GM21526 (cell line): ENCODE measurements around the gene KRTAP9-4.
"Not testable (repeated sequence)": the region's sequence is repeated elsewhere in the genome, so short reads cannot be mapped to it uniquely, and the experiment has no call there.

Experiments
- ATAC-seq: cut with Tn5 transposase; IDR thresholded peaks from one replicate; pipeline ENCODE4 v1.9.1; 2021; ENCODE audit warnings: moderate library complexity; ENCODE audit not compliant: unreplicated experiment, low FRiP score

Gene KRTAP9-4

DNA sequence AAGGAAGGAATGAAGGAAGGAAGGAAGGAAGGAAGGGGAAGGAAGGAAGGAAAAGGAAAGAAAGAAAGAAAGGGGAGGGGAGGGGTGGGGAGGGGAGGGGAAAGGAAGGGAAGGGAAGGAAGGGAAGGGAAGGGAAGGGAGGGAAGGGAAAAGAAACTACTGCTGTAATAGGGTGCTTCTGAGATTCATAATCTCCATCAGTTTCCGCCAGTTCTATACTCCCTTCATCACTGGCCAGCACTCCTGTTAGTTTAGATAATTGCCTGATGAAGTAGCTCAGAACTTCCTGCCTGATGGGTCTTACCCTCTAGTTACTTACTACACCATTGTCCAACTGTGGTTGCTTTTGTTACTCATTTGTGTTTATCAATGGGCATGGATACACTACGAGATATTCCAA lies 13.7 kb downstream of the KRTAP9-4 start:
- no peak for ATAC-seq

DNA sequence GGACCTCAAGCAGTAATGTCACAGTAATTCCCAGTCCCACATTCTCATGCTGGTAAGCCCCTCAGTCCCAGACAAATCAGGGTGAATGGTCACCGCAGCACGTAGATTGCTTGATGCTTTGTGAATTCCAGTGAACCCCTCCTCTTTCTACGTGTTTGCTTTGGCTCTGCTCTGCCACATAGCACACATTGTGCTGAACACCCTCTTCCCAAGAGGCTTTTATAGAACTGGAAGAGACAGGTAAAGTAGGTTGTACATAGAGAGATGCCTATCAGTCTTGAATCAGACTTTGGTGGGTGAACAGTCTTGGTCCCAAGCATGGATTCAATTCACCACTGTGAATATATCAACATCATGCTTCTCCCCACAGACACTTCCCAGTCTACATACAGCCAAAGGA lies 15.1 kb downstream of the KRTAP9-4 start:
- no peak for ATAC-seq

DNA sequence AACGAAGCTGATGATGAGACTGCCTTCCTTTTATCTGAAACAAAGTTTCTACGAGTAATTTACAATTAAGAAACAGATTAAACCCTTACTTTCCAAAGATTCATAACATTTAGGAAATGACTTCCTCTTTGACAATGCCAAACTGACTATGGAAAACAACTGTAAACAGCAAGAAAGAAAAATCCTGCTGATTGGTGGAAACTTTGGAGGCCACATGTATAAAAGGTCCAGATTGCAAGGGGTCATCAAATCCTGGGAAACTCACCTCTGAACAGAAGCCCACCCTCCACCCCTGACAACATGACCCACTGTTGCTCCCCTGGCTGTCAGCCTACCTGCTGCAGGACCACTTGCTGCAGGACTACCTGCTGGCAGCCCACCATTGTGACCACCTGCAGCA lies 15.6 kb downstream of the KRTAP9-4 start, which contains the start of gene KRTAP9-6:
TSS of gene KRTAP9-6 (plus strand) at position 301 of the 400 bp plus-strand sequence. CDS start at position 301, 0 bp downstream.
- no peak for ATAC-seq

DNA sequence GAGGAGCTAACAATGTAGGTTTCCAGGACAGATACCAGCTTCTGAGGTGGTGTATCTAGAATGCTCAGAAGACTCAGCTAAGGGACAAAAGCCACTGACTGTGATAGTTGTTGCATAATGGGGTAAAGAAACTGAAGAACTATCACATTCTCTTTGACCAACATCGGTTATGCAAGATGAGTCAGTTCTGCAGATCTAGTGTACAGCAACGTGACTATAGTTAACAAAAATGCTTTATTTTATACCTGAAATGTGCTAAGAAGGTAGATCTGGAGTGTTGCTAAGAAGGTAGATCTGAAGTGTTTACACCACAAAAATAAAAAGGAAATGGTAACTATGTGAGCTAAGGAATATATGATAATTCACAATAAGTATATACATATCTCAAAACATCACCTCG lies 18.2 kb downstream of the KRTAP9-4 start:
- no peak for ATAC-seq

DNA sequence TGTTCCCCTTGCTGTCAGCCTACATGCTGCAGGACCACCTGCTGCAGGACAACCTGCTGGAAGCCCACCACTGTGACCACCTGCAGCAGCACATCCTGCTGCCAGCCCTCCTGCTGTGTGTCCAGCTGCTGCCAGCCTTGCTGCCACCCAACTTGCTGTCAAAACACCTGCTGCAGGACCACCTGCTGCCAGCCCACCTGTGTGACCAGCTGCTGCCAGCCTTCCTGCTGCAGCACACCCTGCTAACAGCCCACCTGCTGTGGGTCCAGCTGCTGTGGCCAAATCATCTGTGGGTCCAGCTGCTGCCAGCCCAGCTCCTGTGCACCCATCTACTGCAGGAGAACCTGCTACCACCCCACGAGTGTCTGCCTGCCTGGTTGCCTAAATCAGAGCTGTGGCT lies 21.8 kb downstream of the KRTAP9-4 start:
- ATAC-seq, result not testable (repeated sequence)

DNA sequence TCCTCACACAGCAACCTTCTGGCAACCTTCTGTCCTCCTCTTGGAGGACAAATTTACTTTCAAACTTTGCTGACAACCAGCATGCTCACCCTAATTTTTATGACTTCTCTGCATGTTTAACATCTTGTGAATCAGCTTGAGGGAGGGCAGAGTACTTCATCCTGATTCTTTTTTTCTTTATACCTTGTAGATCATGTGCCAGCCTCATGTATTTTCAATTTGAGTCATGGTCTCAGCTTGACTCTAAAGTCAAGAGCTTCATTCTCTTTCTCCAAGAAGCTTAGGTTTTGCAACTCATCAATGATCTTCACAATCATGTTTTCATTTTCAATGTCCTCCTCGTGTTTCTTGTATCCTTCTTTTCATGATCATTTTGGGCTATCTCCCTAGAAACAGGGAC lies 22.4 kb downstream of the KRTAP9-4 start:
- ATAC-seq, result no peak

DNA sequence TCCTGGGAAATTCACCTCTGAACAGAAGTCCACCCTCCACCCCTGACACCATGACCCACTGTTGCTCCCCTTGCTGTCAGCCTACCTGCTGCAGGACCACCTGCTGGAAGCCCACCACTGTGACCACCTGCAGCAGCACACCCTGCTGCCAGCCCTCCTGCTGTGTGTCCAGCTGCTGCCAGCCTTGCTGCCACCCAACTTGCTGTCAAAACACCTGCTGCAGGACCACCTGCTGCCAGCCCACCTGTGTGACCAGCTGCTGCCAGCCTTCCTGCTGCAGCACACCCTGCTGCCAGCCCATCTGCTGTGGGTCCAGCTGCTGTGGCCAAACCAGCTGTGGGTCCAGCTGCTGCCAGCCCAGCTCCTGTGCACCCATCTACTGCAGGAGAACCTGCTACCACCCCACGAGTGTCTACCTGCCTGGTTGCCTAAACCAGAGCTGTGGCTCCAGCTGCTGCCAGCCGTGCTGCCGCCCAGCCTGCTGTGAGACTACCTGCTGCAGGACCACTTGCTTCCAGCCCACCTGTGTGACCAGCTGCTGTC lies 26.2 kb downstream of the KRTAP9-4 start, which contains the start of gene KRTAP9-7:
TSS of gene KRTAP9-7 (plus strand) at position 51 of the 543 bp plus-strand sequence. CDS start at position 51, 0 bp downstream.
- not testable (repeated sequence) for ATAC-seq

DNA sequence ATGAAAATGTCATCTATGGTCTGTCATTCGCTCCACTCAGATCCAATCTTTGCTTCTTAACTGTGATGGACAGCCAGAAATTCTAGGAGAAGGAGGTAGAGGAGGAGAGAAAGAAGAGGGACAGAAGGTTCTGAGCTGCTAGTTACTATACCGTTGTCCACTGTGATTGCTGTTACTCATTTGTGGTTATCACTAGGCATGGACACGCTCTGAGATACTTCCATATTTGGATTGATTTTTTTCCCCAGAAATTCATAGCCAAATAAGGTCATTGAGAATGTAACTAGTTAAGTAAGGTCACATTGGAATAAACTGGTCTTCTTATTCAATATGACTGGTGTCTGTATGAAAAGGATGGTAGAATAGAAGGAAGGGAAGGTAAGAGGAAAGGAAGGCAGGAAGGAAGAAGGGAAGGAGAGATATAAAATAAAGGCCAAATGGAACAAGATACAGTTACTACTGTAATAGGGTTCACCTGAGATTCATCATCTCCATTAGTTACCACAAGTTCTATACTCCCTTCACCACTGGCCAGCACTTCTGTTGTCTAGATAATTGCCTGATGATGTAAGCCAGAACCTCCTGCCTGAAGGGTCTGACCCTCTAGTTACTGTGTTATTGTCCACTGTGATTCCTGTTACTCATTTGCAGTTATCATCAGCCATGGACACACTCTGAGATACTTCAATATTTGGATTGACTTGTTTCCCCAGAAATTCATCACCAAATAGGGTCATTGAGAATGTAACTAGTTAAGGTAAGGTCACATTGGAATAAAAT lies 28.9 kb downstream of the KRTAP9-4 start:
- ATAC-seq, result no peak

DNA sequence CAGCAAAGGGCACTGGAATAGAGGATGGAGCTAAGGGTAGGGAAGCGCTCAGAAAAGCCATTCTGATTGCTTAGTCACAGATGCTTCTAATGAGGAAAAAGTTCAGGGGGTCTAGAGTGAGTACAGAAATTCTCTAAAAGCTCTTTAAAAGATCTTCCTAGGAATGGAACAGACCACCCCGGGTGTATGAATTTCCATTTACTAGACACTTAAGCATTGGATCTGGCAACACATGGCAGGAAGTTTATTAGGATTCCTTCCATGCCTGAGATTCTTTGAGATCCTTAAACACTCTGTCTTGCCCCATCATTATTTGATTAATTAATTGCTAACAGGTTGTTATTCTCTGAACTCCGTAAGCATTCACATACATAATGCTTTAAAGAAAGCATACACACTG lies 34.6 kb downstream of the KRTAP9-4 start:
- ATAC-seq, result no peak

DNA sequence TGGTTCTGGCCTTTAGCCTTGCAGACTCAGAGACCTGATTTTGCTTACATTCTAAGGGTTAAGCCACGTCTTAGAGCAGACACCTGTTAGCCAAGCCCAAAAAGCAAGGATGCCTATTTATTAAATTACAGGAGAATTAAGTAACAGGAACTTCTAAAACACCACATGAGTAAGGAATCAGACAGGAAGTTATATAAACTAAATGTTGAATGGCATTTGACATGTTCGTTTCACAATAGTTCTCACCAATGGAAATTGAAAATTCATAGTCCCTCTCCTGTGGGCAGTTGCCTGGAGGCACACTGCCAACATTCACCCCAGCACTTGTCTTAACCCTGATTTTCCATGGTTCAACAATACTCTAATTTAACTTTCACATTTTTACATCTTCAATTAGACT lies 35.1 kb downstream of the KRTAP9-4 start:
- no peak for ATAC-seq

DNA sequence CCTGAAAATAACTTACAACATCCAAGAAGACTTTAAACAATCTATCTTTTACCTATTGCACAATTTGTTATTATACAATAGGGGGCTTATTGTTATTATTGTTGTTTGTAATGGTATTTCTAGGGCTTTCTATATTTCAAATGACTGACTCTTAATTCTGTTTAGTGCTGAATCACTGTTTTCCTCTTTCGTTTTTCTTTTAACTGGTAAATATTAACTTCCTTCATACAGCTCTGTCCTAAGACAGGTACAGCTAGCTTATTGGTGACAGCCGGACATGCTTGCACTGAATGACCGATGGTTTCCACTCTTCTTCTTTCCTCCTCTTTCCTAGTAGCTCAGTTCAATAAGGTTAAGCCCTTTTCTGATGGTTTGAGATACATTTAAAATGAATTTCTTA lies 37.6 kb downstream of the KRTAP9-4 start:
- no peak for ATAC-seq

DNA sequence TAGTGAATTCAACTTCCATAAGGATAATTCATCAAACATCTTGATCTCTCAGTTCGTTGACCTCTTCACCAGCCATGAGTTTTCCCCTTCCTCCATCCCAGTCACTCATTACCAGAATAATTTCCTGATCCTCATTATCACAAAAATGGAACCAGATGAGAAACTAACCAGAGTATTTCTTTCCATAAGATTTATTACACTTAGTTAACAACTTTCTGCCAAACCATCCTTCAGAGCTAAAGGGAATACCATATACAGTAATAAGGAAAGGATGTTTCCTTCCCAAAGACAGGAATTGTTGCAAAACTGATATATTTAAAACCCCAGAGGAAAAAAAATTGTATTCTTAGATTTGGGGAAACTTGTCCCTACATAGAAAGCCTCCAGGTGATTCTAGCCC lies 44.5 kb downstream of the KRTAP9-4 start:
- ATAC-seq, result no peak

DNA sequence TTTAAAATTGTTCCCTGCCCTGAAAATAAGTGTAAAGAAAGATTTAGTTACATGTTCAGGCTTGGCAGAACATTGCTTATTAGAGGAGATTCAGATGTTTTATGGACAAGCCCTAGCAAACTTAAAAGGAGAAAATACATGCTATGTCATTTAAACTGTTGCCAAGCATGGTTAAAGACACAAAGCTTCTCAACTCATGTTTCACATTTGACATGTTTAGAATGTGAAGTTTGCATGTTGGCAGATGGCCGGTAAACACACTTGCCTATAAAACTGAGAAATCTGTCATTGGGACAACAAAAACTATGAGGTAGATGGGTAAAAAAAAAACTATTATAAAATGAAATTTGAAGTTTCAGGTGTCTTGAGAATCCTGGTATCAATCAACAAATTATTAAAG lies 47.4 kb downstream of the KRTAP9-4 start:
- no peak for ATAC-seq

DNA sequence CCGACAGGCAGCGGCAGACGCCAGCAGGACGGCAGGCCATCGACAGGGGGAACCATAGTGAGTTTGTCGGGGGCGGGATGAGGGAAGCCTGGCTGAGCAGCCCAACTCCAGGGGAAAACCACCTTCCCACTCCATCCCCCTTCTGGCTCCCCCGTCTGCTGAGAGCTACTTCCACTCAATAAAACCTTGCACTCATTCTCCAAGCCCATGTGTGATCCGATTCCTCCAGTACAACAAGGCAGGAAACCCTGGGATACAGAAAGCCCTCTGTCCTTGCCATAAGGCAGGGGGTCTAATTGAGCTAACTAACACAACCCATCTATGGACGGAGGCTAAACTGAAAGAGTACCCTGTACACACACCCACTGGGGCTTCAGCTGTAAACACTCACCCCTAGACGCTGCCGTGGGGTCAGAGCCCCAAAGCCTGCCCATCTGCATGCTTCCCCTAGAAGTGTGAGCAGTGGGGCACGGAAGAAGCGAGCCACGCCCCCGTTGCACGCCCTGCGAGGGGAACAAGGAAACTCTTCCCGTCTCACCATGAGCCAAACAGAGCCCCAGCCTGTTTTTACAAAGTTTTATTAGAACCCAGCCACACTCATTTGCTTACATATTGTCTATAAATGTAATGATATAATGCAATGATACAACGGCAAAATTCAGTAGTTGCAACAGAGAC lies 49.1 kb downstream of the KRTAP9-4 start:
- no peak for ATAC-seq
